T-helper 2 cell (primary cell): ENCODE measurements around the gene RAB40A.
"Not testable (repeated sequence)": the region's sequence is repeated elsewhere in the genome, so short reads cannot be mapped to it uniquely, and the experiment has no call there.

ENCODE experiments used
- DNase-seq, 5 experiments: peaks; one replicate each; pipeline versions ENCODE4 v3.0.0 to v3.0.0-alpha.2; 2012 to 2022

The RAB40A gene

DNA sequence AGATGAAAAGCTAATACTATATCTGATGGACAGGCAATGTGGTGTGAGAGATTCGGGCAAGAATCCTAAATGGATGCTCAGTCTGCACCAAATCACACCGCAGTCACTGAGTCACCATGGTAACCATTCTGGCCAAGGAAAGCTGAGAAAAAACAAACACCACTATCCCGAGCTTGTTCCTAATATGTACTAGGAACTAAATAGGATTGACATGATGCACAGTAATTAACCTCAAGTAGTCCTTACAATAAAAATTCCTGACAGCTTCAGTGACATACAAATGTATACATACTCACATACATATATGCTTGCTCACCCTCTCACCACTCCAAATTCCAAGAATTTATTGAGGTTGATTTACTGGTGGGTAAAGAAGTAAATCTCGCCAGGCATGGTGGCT is 1.1 kb upstream of the RAB40A start:
- DNase-seq = no peak

DNA sequence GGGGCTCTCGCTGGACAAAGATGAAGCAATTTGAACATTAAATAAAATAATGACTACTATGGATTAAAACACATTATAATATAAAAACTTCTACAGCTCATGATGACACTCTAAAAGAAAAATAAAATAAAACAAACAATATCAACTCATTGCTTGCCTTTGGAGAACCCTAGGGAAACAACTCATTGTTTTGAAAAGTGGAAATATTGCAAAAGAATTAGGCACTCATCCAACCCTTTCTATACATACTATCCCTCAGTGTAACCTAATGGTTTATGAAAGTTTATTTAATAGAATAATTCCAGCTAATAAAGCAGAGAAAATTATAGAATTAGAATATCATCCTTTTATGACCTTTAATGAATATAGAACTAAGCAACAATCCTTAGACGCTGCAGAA is 718 bp downstream of the RAB40A start:
- no peak for DNase-seq

DNA sequence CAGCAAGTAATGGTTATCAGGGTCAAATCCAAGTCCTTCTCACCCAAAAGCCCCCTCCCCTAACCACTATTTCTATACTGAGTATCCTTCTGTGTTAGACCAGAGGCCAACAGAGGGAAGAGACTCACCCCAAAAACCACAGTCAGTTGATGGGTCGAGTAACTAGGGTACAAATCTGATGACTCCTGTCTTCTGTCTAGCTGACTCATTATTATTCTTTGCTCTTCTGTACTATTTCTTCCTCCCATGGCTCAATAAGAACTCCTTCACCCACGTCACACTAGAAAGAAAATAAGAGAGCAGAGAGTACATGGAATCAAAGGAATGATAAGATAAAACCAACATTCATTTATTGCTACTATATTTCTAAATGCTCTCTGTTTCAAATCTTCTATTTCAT is 2.0 kb downstream of the RAB40A start:
- DNase-seq = no peak

DNA sequence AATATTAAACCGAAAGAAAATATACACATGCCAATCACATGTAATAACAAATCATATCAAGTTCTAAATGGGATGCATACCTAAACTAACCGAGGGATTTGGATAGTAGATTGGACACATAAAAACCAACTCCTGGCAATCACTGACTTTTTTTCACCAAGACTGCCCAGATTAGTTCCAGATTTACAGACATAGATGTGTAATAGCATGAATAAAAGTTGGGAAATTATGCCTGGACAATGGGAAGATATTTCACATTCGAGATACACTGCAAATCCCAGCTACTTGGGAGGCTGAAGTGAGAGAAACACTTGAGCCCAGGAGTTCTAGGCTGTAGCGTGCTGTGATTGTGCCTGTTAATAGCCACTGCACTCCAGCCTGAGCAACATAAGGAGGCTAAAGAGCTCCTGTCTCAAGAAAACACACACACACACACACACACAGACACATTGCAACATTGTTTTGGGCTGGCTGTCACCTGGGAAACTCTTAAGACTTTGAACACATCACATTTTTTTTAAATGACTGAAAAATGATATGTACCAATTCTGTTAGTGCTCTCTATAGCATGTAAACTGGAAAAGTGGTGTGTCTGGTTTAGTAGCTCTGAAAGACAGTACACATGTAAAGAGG is 5.7 kb downstream of the RAB40A start:
- DNase-seq = no peak

DNA sequence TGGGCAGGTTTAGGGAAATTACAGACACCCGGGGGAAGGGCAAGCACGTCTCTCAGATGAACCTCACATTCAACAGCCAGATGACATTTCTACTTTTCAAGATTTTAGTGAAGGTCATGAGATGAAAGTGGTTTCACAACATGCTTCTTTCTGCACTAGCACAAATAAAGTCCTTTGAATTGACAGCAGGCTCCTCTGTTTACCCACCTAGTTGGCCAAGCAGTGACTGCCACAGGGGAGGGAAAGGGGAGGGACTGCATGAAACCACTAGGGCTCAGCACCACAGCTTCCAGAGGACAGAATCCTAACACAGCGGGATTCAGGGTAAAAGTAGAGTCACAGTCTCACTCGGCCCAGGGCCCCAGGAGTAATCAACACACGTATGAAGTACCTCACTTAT is 6.2 kb downstream of the RAB40A start:
- DNase-seq = no peak

DNA sequence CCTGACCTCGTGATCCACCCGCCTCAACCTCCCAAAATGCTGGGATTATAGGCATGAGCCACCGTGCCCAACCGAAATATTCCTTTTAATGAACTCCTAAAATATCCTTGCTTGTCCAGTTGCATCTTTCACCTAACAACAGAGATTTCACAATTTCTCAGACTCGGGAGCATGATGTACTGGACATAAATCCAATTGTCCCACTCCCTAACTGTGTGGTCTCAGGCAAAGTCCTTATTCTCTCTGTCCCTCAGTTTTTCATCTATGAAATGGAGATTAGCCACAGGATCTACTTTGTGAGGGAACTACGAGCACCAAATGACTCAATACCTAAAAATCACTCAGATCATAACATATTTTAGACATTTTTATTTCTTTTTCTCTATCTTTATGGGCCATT is 9.3 kb downstream of the RAB40A start:
- DNase-seq = no peak

DNA sequence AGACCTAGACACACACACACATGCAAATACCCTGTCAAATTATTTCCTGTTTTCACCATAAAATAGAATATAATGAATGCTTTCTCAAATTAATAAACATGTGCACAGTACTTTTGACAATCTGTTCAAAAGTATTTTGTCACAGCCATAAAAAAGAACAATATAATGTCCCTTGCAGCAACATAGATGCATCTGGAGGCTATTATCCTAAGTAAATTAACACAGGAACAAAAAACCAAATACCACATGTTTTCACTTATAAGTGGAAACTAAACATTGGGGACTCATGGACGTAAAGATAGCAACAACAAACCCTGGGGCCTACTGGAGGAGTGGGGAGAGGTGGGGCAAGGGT is 15.5 kb downstream of the RAB40A start:
- no peak for DNase-seq

DNA sequence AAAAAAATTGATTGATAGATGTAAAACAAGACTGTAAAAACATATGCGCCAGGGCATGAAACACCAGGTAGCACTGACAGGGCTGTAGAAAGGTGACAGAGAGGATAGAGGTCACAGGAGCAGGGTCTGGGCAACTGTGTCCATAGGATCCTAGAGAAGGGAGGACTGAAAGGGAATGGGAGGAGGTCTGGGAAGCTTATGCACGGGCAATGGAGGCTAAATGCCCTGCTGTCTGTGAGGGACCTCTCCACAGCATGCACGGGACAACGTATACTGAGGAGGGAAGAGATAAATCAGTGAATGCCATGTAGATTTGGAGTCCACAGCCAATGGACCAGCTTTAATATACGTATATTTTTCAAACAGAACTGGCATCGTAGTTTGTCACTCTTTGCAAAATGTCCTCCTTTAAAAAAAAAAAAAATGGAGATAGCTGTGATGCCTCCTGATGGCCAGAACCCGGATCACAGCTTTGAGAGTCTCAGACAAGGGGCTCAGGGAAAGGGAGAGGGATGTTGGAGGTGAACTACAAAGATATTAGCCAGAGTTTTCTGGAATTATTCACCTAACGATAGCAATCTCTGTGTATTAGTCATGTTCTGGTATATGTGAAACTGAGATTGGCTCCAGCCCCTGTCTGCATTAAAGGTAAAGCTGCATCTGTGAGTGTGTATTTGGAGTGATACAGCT is 16.0 kb downstream of the RAB40A start:
- peak in 1 of 5 experiments; percentile 39 for DNase-seq

DNA sequence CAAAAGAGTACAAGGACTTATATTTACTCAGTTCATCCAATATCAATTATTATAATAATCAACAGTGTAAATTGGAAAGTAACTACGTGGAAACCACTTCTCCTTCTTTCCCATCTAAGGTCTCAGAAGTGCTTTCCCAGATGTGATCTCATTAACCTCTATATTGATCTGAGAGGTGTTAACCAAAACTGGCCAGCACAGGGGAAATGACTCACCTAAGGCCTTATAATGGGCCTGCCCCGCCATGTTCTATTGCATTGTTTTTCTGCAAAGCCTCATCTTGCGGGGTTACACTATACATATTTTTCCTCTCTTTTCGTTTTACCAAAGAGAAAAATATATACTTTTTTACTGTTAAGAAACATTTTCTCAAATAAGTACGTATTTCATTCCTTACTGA is 20.5 kb downstream of the RAB40A start:
- no peak for DNase-seq

DNA sequence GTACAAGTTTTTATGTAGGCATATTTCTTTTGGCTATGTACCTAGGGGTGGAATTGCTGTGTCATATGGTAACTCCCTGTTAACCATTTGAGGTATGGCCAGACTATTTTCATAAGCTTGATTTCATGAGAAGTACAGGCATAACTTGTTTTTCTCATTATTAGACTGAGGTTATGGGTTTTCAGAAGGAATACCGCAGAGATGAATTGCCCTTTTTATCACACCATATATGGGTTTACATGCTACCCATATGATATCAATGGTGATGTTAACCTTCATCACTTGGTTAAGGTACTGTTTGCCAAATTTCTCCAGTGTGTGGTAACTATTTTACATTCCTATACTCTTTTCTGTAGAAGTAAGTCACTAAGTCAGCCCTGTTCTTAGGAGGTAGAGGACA is 23.5 kb downstream of the RAB40A start:
- DNase-seq = peak in 1 of 5 experiments; percentile 45

DNA sequence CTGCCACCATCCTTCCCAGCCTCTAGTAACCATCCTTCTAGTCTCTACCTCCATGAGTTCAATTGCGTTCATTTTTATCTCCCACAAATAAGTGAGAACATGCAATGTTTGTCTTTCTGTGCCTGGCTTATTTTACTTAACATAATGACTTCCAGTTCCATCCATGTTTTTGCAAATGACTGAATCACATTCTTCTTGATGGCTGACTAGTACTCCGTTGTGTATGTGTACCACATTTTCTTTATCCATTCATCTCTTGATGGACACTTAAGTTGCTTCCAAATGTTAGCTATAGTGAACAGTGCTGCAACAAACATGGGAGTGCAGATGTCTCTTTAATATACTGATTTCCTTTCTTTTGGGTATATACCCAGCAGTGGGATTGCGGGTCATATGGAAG is 25.7 kb downstream of the RAB40A start:
- not testable (repeated sequence) for DNase-seq

DNA sequence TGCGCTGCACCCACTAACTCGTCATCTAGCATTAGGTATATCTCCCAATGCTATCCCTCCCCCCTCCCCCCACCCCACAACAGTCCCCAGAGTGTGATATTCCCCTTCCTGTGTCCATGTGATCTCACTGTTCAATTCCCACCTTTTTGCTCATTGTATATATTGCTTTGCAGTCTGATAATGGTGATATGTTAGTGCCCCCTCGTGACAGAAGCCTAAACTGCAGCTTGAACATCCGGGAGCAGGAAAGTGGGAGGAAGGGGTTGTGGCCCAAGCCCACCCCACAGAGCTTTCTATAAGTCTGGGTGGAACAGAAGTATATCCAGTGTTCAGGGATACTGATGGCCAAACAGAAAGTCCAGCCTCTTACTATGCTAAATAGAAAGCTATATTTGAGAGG is 29.6 kb downstream of the RAB40A start:
- peak in 3 of 5 experiments; percentile 14 to 29 (median 17) for DNase-seq

DNA sequence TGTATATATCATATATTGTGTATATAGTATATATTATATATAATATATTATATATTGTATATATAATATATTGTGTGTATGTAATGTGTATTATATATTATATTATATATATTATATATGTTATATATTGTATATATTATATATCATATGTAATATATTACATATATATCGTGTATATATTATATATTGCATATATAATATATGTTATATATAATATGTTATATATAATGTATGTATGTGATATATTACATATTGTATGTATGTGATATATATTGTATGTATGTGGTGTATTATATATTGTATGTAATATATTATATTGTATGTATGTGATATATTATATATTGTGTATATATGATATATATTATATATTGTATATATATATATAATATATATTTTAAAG is 30.5 kb downstream of the RAB40A start:
- DNase-seq = no peak

DNA sequence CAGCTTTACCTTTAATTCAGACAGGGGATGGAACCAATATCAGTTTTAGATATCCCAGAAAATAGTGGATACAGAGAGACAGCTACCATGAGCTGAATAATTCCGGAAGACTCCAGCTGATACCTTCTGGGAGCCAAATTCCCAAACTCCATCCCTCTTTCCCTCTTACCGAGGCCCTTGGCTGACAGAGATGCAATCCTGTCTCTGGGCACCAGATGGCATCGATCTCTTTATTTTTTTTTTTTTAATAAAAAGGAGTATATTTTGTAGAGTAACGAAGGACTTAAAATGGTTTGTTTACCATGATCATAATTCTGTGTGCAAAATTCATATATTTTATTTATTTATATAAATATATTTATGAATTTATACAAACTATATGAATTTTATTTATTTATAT is 31.0 kb downstream of the RAB40A start:
- no peak for DNase-seq

DNA sequence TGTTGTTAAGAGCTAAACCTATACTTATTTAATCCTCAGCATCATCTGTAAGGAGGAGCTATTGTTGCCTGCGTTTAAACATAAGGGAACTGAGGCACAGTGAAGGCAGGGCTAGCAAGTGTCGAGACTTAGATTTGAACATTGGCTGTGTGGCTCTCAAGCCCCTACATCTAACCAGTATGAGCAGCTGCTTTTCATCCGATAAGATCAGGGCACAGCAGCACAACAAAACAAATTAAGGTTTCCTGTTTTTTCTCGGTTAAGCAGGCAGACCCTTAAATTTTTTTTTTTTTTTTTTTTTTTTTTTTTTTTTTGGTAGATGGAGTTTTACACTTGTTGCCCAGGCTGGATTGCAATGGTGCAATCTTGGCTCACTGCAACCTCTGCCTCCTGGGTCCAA is 35.6 kb downstream of the RAB40A start:
- DNase-seq = peak in 1 of 5 experiments; percentile 79

DNA sequence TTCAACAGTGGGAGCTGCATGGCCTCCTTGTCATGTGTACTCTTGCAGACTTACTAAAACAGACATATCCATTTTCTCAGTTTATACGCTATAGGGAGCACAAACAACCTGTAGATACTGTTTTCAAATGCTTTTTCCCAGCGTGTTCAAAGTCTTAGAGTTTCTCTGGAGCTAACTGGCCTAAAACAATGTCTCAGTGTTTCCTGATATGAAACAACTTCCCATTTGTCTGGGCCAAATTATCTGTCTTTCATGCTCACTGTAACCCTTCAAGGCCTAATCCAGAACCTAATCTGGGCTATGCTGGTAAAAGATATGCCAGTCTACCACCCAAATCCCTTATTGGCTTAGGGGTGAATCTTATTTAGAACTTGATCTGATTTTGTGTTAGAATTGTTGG is 38.8 kb downstream of the RAB40A start:
- DNase-seq = no peak

DNA sequence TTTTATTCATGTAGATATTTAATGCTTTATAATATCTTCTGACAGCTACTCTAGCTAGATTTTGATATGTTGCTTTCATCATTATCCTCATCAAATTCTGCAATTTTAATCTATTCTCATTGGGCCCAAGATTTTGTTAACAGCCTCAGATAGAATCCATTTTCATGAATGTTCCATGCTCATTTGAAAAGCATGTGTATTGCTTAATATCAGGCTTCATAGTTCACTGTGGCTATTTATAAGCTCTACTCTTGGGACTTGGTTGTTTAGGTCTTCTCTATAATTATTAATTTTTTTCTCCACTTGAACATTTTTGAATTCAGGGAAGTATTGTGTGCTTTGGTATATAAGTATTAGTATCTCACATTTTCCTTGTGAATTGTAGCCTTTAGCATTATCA is 41.8 kb downstream of the RAB40A start:
- DNase-seq = no peak

DNA sequence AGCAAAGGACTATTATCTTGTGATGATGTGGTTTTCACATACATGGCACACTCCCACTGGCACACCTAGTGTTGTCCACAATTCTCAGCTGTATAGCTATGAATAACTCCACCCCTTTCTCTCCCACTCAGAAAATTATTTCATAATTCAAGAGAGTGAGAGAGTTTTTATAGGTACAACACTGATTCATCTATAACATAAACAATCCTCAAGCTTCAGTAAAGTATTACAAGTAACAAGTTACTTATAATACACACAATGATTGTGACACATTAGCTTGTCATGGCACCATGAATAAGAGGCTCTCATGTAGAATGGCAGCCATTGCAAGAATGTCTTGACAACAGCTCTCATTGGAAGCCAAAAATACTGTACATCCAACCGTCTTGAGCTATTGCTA is 43.9 kb downstream of the RAB40A start:
- no peak for DNase-seq

DNA sequence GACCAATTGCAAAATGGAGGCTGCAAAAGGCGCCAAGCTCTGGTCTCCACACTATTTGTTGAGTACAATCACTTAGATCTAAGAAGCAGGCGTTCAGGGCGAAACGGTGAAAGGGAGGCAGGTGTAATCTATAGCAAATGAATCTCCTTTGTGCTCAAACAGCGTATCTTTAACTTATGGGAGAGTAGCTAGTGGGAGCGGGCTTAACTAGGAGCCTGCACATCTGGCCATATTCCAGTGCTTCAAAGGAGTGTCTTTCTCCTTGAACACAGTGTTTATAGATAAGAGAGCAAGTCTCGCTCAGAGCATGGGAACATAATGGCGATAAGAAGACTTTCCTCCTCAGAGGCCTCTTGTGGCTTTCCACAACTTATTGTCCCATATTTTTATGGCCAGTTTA is 49.3 kb downstream of the RAB40A start:
- not testable (repeated sequence) for DNase-seq

DNA sequence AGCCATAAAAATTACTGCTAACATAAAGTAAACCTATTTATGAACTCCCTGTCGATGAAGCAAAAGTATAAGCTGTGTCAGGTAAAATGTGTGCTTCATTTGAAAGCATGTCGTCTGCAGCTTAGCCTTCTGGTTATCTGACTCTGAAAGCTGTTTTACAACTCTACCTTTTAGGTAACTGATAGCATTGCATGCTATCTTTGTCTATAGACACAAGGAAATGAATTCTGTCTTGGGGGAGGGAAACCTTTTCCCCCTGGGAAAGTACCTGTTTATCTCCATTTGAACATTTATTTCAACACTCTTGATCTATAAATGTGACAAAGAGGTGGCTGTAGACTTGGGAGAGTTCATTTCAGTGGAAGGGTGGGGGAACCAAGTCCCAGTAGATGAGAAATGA is 51.4 kb downstream of the RAB40A start:
- no peak for DNase-seq

DNA sequence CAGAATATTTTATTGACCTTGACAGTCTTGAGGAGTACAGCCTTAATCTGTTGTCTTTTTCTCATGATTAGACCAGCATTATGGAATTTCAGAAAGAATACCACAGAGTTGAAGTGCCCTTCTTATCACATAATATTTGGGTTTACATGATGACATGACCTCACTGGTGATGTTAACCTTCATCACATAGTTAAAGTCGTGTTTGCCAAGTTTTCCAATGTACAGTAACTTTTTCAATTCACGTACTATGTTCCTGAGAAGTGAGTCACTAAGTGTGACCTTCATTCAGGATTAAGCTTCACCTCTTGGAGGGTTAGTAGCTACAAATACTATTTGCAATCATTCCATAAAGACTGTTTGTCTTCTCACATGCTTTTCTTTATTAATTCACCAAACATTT is 52.1 kb downstream of the RAB40A start:
- DNase-seq = no peak

DNA sequence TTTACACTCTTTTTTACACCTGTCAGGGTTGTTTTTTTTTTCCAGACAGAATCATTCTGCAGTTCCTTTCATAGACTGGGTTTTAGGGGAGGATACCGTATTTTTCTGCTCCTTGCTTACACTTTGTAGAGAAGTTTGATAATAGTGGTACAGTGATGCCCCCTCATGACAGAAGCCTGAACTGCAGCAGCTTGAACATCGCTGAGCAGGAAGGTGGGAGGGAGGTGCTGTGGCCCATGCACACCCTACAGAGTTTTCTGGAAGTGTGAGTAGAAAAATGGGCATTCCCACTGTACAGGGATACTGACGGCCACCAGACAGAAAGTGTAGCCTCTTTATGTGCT is 54.5 kb downstream of the RAB40A start:
- DNase-seq = peak; percentile 21 to 73 (median 58)

DNA sequence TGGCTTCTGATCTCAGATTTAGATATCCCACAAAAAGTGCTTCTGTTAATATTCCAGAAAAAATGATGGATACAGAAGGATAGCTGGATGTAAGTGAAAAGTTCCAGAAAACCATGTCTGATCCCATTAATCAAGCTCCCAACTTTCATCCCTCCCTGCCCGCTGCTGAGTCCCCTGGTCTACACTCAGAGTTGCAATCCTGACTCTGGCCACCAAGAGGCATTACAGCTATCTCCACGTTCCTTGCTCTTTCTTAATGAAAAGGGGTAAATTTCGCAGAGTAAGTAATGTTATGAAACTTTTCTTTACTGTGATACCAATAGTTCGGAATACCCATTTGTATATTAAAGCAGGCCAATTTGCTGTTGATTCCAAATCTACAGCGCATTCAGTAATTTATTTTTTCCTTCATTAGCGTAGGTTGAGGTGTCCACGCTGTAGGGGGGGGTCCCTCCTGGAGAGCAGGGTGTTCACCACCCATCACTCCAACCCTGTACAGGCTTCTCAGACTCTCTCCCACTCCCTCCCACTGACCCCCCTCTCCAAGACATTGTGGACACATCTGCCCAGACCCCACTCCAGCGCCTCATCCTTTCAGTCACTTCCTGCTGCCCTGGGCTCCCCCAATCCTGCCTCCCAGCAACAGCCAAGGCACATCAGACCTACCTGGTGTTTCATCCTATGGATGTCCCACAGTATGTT is 55.1 kb downstream of the RAB40A start:
- peak in 2 of 5 experiments; percentile 4 to 43 for DNase-seq

DNA sequence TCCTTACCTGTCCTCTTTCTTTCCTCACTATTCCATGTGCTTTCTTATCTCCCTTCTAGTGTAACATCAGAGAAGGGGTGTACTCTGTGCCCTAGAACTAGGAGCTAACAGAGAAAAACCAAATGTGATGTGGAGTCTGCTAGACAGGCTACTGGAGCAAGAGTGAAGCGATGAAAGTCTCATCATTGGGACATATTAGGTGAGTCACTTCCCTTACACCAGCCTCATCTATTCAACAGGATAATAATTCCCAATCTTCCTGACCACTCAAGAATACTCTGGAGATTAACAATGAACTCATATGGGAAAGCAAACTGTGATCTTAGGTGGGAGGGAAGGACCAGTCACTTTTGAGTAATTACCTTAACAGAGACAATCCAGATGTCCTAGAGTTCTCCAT is 58.1 kb downstream of the RAB40A start:
- DNase-seq = no peak
